Measurements from ENCODE around the gene ABCB10.

DNA sequence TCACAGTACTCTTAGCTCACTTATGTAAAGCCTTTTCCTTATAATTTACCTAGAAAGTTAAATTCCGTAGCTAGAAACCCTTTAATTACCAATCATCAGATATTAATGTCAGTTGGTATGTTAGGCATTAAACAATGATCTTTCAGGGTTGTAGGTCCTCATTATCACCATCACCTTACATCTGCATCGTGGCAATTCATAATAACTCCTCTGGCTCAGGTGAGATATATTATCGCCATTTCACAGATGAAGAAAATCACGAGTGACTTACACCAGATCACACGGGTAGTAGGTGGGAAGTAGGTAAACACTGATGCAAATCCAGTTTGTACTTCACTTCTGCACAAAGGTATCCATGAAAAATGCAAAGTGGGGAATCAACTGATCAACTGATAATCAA is 51.0 kb downstream of the ABCB10 start:
- TF ChIP-seq, protein P1, sequence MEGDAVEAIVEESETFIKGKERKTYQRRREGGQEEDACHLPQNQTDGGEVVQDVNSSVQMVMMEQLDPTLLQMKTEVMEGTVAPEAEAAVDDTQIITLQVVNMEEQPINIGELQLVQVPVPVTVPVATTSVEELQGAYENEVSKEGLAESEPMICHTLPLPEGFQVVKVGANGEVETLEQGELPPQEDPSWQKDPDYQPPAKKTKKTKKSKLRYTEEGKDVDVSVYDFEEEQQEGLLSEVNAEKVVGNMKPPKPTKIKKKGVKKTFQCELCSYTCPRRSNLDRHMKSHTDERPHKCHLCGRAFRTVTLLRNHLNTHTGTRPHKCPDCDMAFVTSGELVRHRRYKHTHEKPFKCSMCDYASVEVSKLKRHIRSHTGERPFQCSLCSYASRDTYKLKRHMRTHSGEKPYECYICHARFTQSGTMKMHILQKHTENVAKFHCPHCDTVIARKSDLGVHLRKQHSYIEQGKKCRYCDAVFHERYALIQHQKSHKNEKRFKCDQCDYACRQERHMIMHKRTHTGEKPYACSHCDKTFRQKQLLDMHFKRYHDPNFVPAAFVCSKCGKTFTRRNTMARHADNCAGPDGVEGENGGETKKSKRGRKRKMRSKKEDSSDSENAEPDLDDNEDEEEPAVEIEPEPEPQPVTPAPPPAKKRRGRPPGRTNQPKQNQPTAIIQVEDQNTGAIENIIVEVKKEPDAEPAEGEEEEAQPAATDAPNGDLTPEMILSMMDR (conservative IDR thresholded peaks at IDR 0.05 in 1 of 2, IDR thresholded peaks at IDR 0.05 in 1 of 2; ENCODE audit: extremely low read depth in 1 of 2, insufficient read depth in 1 of 2, low read depth in 1 of 2, low read length in 2 of 2) = no peak
- no peak for TF ChIP-seq EZH2 (IDR thresholded peaks at IDR 0.05; ENCODE audit: borderline replicate concordance, low read length)
